ENCODE data around the gene FGF2.
"Not testable (repeated sequence)": the region's sequence is repeated elsewhere in the genome, so short reads cannot be mapped to it uniquely, and the experiment has no call there.

Gene FGF2

GRCh38 chr4:122826553-122827257 is at the start of gene FGF2:
Gene FGF2, plus strand, starts transcription at chr4:122826831. Its CDS starts 344 bp downstream, at chr4:122827175.
- no peak for DNase-seq

- DNase-seq, result no peak
Observed at GRCh38 chr4:122776916-122777315, 49.7 kb upstream of the FGF2 start.

- DNase-seq, result no peak
Observed at GRCh38 chr4:122777846-122778673, 48.6 kb upstream of the FGF2 start.

GRCh38 chr4:122781486-122781885 is 45.1 kb upstream of the FGF2 start:
- no peak for DNase-seq

- no peak for DNase-seq
Observed at GRCh38 chr4:122783301-122784215, 43.1 kb upstream of the FGF2 start.

- no peak for DNase-seq
Observed at GRCh38 chr4:122784261-122784660, 42.4 kb upstream of the FGF2 start.

GRCh38 chr4:122785099-122785498 is 41.5 kb upstream of the FGF2 start:
- DNase-seq, result no peak

- DNase-seq, result not testable (repeated sequence)
Observed at GRCh38 chr4:122786296-122786695, 40.3 kb upstream of the FGF2 start.

GRCh38 chr4:122786920-122787319 is 39.7 kb upstream of the FGF2 start:
- DNase-seq, result not testable (repeated sequence)

GRCh38 chr4:122787940-122788339 is 38.7 kb upstream of the FGF2 start:
- DNase-seq, result no peak

- DNase-seq, result no peak
Observed at GRCh38 chr4:122788935-122789334, 37.7 kb upstream of the FGF2 start.

- DNase-seq, result no peak
Observed at GRCh38 chr4:122793811-122794210, 32.8 kb upstream of the FGF2 start.

GRCh38 chr4:122796801-122797404 is 29.7 kb upstream of the FGF2 start:
- DNase-seq, result no peak

- DNase-seq, result no peak
Observed at GRCh38 chr4:122797405-122798094, 29.1 kb upstream of the FGF2 start.

- no peak for DNase-seq
Observed at GRCh38 chr4:122798101-122798500, 28.5 kb upstream of the FGF2 start.

- DNase-seq, result no peak
Observed at GRCh38 chr4:122798917-122799316, 27.7 kb upstream of the FGF2 start.

GRCh38 chr4:122803788-122804208 is 22.8 kb upstream of the FGF2 start:
- no peak for DNase-seq

GRCh38 chr4:122806981-122807679 is 19.5 kb upstream of the FGF2 start:
- no peak for DNase-seq

GRCh38 chr4:122810669-122811068 is 16.0 kb upstream of the FGF2 start:
- no peak for DNase-seq

GRCh38 chr4:122811781-122812180 is 14.8 kb upstream of the FGF2 start:
- not testable (repeated sequence) for DNase-seq

- DNase-seq, result not testable (repeated sequence)
Observed at GRCh38 chr4:122812823-122813222, 13.8 kb upstream of the FGF2 start.

Data from NCI-H1694 (cell line).